HG03196 (cell line): ENCODE data around the gene TRPC4AP.

Experiments used
- ATAC-seq: cut with Tn5 transposase; IDR thresholded peaks from one replicate; pipeline ENCODE4 v1.9.1; 2021; ENCODE audit not compliant: unreplicated experiment

The TRPC4AP gene

DNA sequence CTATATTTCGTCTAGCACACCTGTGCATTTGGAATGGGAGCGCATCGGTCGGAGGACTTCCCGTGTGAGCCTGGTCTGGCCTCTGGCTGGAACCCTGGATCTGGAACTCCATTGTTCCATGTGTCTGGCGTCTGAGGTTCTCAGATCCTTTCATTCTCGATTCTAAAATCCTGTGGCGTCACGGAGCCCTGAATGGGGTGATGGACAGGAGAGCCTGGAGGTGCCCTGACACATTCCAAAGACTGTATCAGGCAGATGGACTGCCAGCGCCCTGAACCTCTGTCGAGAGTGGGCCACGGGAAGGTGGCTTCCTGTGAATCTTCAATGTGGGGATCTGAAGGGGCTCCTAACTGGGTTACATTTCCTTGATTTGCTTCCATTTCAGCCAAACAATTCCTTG, 116.3 kb downstream of the TRPC4AP start:
- no peak for ATAC-seq

DNA sequence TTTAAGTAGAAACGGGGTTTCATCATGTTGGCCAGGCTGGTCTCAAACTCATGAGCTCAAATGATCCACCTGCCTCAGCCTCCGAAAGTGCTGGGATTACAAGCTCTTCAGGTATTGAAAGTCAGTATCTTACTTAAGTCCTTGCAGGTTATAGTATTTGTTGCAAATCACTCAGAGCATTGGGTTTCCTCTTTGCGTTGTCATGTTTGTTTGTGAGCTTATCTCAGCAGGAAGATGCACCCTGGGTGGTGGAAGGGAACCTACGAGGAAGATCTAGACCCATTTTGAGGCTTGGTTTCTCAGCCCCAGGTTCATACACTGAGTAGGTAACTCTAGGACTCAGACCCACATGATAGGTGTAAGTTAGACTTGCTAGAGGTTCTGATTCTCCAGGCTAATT, 118.4 kb downstream of the TRPC4AP start:
- ATAC-seq = no peak

DNA sequence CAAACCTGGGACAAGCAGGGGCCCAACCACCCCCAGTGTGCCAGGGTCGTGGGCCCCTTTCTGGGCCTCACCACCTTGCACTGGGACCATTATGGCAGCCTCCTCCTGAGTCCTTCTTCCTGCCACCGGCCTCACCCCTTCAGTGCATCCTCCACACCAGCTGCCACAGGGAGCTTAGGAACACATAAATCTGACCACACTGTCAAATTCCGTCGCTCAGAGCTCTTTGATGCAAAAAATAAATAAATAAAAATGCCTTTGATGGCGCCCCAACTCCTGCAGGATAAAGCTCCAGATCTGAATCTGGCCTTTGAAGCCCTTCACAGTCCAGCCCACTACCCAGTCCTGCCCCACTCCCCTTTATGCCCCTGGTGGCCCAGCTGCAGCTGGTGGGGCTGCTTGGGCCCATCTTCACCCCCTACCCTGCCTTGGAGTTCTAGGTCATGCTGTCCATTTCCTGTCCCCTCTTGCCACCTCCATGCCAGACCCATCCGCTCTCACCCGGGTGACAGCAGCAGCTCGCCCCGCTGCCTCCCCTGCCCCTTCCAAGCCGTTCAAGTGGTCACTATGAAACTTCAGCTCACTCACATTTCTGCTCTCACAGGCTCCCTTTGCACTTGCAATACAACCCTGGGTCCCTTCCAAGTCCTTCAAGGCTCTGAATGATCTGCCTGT, 120.9 kb downstream of the TRPC4AP start:
- ATAC-seq = no peak

DNA sequence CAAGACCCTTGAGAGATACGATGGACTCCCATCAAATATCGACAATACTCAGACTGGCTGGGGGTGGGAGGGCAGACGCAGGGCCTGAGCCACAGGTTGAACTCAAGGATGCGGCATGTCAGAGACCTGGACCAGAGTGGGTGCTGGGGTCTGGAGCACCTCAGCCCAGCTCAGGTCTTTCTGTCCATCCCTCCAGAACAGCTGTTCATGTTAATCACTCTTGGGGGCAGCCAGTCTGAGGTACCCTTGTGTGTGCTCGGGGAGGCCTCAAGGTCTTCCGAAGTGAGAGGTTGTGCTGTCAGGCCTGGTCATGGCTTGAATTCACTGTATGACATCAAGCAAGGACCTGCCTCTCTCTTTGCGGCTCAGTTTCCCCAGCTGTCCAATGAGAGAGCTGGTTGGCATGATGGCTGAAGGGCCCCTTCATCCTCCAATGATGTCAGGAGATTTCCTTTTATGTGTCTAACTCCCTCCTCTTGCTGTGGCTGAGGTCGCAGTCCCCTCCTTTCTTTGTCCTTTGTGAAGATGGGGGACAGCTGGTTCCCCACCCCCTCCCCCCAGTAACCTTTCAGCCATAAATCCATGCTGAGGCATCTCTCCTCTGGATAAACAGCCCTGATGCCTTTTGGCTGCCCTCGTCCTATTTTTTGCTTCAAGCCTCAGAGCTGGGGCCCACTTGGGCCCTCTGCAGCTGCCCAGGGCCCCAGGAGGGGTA, 121.6 kb downstream of the TRPC4AP start:
- no peak for ATAC-seq

DNA sequence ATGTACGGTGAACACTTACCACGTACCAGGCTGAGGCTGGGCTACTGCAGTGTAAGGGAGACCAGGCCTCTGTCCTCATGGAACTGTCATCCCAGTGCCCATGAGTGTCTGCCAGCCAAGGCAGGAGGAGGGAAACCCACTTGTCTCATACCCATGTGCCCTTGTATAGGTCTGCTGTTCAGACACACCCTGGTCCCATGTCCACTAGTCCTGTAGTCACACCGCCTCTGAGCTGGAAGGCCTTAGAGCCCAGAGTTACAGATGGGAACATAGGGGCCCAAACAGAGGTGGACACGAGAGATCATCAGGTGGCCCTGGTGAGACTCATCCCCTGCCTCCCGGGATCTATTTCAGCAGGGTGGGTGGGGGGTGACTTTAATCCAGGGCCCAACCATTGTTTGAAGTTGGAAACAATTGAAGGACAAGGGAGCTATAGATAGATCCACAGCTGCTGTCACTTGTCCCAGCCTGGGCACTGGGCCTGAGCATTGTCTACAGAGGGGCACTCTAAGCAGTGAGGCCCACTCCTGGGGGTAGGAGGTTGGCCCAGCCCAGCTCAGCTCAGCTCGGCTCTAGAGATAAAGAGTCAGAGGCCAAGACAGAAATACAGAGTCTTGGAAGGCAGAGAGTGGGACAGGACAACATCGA, 122.3 kb downstream of the TRPC4AP start:
- no peak for ATAC-seq

DNA sequence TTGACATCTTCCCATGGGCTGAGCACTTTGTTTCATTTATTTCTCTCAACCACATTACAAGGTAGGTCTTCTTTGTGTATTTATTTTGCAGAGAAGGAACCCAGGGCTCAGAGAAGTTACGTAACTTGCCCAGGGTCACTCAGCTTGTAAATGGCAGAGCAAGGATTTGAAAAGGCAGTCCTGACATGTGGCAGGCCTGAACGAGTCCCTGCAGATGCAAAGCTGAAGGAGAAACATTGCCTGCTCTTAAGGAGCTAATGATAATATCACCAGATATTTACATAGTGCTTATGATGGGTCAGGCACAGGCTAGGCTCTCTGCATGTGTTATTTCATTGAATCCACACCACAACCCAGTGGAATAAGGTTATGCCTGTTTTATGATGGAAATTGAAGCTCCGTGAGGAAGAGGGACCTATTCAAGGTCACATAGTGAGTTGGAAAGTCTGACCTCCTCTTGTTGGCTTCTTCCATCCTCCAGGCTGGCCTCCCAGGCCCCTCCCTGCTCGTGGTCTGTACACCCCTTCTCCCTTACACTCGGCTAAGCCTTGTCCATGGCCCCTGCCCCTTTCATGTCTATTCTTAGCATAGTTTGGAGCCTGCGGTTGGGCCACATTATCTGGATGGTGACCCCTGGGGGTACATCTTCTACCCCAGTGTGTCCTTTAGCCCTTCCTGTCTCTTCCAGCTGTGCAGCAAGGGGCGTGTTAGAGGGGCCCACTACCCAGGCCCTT, 124.4 kb downstream of the TRPC4AP start:
- ATAC-seq = no peak

DNA sequence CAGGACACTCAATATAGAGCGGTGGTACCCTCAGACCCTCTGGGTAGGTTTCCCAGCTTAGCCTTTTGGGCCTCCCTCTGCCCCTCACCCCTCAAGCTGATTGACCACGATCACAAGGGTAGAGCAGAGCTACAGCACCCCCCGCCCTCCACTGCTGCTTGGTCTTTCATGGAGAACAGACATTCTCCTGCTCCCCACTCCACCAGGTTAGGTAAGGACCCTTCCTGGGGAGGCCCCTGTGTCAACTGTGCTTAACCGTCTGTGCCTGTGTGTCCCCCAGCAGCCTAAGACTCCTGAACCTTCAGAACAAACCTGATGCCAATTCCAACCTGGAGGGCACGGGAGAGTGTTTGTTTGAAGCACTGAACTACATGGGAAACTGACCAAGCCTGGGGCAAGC, 125.2 kb downstream of the TRPC4AP start:
- ATAC-seq = no peak

DNA sequence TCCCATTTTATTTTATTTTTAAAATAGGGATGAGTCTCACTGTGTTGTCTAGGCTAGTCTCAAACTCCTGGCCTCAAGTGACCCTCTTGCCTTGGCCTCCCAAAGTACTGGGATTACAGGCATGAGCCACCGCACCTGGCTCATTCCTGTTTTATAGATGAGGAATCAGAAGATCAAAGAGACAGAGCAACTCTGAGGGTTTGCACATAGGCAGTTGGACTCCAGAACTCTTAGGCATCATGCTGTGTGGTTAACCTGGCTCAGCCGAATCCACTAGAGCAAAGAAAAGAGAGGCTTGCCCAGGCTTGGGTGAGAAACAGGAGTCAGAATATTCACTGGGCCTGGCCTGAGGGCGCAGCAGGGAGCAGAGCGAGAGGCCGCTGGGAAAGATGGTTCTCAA, 127.6 kb downstream of the TRPC4AP start:
- no peak for ATAC-seq

DNA sequence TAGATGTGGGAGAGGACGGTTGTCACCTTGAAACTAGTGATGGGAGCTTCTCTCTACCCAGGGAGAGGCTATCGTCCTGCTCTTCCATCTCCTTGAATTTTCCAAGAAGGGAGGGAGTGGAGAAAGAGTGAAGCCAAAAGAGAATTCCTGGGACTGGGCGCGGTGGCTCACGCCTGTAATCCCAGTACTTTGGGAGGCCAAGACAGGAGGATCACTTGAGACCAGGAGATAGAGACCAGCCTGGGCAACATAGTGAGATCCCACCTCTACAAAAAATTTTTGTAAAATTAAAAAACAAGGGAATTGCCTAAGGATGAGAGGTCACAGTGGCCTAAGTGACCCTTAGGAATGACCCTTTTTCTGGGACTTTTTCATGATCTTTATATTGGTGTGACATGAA, 128.1 kb downstream of the TRPC4AP start:
- no peak for ATAC-seq

DNA sequence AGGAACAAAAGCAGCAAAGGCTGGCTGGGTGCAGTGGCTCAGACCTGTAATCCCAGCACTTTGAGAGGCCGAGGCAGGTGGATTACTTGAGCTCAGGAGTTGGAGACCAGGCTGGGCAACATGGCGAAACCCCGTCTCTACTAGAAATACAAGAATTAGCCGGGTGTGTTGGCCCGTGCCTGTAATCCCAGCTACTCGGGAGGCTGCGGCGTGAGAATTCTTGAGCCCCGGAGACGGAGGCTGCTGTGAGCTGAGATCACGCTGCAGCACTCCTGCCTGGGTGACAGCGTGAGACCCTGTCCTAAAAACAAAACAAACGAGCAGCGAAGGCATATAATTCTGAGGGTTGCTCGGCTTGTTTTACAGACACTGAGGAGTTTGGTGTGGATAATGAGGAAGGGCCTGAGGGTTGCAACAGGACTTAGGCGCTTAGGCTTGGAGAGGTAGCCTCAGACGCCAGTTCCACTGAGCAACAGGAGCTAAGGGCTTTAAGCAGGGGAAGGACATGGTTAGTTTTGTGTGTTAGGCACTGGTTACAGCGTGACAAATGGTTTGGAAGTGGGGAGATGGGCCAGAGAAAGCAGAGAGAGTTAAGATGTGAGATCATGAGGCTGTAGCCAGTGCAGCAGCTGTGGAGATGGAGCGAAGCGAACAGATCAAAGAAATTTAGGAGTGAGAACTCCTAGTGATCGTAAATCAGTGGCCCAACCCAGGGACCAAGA, 135.7 kb downstream of the TRPC4AP start:
- no peak for ATAC-seq

DNA sequence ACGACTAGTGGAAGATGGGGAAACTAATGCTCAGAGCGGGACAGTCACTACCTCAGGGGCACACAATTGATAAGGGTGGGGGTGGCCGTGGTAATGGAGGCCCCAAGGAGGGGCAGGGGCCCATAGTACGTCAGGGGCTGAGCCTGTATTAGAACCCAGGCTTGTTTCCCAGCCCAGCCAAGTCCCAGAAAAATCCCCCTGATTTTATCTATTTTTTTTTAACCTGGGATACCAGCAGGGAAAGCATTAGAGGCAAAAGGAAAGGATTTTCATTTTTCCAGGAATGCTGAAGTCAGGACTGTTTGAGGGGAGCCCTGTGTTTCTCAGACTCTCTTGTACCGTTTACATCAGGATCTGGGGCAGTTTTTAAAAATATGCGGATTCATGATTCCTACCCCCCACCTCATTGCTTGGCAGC, 136.6 kb downstream of the TRPC4AP start:
- no peak for ATAC-seq

DNA sequence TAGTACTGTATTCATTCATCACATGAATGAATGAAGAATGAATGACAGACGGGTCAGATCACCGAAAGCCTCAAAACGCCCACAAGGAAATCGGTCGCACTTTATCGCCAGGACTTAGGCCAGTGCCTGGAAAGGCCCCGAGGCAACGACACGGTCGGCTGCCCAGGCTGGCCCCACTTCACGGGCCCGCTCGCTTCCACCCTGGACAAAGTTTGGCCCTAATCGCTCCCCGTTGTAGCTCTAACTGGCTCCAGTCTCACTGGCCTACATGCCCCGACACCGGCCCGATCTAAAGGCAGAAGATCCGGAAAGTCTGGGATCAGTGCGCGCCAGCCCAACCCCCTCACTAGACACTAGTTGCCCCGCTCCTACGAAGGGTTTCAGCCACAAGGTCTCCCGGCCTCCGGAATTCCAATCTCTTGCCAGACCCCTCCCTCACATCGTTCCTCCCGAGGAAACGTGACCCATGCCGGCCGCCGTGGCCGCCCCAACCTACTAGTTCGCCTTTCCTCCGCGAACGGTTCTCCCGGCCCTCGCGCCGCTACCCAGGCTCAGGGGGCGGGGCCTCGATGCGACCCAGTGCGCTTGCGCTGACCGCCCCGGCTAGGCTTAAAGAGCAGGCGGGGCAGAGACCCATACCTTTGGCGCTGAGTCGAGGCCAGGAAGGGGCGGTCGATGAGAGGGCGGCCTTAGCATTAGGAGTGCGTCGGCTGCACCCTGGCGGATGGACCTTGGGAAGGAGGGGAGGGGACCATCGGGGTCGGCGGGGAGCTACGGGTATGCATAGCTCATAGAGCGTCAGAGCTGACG, 137.2 kb downstream of the TRPC4AP start, which contains the start of the genes GSS and MYH7B:
GSS (minus strand) TSS at position 576 of the 810 bp plus-strand sequence. CDS start 3,954 bp downstream, outside the sequence.
MYH7B (plus strand) TSS at position 638 of the 810 bp plus-strand sequence. CDS start 22,138 bp downstream, outside the sequence.
- ATAC-seq = peak; percentile 84

DNA sequence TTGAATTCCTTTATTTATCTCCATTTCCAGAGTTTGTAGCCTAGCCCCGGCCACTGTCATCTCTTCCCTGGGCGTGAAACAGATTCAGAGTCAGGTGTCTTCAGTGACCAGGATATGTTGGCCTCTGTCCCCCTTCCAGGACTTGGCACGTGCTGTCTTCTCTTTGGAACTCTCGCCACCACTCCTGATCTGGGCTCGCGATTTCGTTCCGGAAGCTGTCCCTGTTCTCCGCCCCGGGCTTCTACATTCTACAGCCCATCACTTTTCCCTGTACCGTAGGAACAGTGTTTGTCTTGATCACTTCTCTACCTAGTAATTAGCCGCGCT, 137.7 kb downstream of the TRPC4AP start:
- ATAC-seq = peak; percentile 1

DNA sequence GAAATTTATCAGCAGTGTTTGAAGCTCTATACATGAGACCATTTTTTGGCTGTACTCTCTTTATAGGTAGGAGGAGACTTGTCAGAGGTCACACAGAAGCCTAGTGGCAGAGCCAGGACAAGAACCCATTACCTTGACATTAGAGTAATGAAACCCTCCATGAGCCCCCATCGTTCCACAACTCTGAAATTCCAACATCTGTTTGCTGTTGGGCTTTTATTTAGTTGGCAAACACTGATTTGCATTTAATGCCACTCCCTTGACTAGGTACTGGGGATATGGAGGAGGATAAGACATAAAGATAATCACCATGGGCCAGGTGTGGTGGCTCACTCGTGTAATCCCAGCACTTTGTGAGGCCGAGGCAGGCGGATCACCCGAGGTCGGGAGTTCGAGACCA, 138.6 kb downstream of the TRPC4AP start:
- ATAC-seq = no peak

DNA sequence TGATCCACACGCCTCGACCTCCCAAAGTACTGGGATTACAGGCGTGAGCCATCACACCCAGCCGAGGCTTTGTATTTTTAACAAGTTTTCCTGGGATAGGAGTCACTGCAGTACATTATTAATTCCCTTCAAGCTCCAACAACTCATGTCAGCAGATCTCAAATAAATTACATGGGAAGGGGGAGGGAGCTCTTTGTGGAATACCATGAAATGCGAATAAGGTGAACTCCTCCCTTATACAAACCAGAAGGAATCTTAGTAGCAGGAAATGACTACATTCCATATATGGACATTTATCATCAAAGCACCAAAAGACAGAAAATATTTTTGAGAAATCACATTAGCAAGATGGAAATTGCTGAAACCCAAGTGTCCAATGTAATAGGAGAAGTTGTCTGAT, 139.9 kb downstream of the TRPC4AP start:
- no peak for ATAC-seq
